LNCAP (cell line): Measurements from ENCODE around the gene TMEM51.

Experiments used
- TF ChIP-seq, protein P1 (sequence below): fragments of 450-650 bp; IDR thresholded peaks from 2 replicates; pipeline ENCODE4 v1.5.1; 2017; ENCODE audit warnings: mild to moderate bottlenecking

TMEM51 gene

DNA sequence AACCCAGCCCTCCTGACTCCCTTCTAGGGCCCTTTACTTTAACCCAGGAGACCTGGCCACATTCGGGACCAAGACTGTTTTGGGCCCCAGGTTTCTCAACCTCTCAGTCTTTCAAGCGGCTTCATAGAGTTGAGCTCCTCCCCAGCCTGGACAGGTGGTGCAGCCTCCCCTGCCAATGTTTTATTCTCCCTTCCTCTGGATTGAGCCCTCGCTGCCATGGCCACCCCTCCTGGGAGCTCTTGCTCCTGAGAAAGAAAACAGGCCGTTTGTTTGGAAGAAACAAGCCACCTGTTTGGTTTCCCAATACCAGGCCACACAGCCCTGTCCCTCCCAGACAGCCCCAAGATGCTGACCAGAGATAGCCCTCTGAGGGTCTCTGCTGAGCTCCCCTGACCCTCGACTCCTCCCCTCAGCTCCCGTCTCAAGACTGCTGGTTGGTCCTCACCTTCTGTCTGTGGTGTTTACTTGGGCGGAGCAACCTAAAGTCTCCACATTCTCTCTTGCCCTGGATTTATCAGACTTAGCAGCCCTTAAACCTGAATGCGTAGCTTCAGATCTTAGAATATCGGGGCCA lies 3.3 kb downstream of the TMEM51 start:
- TF ChIP-seq, protein P1, sequence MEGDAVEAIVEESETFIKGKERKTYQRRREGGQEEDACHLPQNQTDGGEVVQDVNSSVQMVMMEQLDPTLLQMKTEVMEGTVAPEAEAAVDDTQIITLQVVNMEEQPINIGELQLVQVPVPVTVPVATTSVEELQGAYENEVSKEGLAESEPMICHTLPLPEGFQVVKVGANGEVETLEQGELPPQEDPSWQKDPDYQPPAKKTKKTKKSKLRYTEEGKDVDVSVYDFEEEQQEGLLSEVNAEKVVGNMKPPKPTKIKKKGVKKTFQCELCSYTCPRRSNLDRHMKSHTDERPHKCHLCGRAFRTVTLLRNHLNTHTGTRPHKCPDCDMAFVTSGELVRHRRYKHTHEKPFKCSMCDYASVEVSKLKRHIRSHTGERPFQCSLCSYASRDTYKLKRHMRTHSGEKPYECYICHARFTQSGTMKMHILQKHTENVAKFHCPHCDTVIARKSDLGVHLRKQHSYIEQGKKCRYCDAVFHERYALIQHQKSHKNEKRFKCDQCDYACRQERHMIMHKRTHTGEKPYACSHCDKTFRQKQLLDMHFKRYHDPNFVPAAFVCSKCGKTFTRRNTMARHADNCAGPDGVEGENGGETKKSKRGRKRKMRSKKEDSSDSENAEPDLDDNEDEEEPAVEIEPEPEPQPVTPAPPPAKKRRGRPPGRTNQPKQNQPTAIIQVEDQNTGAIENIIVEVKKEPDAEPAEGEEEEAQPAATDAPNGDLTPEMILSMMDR = no peak

DNA sequence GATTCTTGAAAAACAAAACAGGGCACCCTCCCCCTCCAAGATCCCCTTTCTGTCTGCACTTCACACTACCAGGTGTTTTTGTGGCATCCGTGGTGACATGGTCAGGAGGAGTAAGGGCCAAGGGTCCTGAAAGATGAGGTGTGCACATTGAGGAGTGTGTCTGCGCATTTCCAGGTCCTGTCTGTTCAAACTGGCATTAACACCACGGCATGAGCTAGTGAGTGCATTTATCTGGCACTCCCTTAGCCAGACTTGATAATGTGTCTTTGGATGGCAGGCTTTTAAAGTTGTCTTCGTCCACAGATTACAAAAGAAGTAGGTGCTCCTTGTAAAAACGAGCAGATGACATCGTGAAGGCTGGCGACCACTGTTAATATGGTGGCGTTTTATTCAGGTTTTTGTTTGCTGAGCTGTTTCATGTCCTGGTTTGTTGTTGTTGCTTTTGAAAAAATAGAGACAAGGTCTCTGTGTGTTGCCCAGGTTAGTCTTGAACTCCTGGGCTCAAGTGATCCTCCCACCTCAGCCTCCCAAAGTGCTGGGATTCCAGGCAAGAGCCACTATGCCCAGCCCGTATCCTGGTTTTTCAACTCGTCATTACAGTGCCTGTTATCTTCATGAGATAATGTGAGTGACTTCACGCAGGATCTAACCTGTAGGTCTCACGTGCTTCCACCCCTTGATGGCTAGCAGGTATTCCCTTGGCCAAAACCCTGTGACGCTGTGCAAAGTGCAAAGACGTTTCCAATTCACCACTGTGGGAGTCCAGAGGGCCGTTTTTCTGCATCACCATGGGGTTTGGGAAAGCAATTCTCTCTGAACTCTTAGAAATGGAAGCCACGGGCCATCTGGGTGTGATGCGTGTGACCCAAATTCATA lies 4.2 kb downstream of the TMEM51 start:
- TF ChIP-seq, protein P1 = no peak

DNA sequence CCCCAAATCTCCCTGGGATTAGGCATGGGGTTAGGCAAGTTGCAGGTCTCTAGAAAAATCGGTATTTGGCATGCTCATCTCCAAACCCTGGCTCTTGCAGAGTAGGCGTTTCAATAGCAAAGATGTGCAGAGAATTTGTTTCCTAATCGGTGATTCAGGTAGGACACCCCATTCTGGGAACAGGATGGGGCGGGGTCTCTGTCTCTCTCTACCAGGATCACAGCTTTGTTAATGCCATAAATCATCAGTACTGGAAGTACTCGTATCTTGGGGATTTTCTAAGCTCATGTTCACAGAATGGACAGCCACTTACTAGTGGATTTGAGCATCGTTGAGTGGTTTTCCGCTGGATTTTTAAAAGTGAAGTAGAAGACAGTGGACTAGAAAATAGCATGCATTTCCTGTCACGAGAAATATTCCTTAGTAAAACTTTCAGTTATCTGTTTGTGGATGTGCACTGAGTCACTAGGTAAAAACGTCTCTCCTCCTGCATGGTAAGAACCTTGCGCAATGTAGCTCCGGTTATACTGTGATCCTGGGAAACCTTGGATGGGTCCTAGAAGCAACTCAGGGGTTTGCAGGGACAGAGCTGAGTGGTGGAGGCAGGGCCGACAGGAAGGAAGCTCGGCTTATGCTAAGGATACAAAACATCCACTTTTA lies 5.1 kb downstream of the TMEM51 start:
- TF ChIP-seq, protein P1 = no peak

DNA sequence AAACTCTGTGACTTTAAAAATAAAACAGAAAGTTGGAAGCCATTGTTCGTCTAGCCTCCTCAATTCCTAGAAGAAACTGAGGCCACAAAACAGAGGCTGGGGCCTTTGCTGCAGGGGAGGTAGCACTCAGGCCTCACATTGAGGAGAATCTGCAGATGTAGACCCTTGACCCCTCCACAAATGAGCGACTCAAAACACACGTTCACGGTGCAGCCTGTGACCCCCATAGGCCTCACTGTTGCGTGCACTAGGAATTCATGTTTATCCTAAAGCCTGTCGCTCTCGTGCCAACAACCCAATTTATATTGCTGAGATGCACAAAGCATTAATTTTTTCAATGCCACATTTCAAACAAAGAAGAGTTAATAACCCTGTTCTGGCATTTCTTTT lies 5.6 kb downstream of the TMEM51 start:
- TF ChIP-seq, protein P1 = no peak

DNA sequence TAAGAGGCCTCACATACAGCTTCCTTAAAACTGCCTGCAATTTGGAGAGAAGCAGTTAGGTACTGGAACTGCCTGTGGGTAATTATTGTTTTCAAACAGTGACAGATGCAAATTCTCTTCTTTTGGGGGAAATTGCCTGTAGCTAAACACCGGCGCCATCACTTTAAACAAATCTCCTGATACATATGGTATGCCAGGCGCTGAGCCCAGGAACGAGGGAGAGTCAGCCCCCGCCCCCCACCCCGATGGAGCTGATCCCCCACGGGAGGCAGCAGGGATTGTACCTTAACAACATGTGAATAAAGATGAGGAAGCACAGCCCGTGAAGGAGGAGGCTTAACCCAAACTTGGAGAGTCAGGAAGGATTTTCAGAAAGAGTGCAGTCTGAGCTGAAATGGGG lies 7.1 kb downstream of the TMEM51 start:
- TF ChIP-seq, protein P1 = no peak

DNA sequence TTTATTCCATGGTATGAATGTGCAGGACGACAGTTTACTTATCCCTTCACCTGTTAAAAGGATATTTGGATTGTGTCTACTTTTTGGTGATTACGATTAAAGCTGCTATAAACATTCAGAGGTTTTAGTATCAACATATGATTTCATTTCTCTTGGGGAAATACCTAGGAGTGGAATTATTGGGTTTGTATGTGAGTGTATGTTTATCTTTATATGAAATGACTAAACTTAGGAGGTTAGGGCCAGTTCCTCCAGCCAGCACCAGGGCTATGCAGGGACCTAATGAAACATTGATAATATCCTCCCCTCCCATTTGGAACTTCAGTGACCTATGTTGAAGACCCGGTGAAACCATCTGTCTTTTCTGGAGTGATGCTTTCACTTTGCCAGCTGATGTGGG lies 13.8 kb downstream of the TMEM51 start:
- TF ChIP-seq, protein P1 = no peak

DNA sequence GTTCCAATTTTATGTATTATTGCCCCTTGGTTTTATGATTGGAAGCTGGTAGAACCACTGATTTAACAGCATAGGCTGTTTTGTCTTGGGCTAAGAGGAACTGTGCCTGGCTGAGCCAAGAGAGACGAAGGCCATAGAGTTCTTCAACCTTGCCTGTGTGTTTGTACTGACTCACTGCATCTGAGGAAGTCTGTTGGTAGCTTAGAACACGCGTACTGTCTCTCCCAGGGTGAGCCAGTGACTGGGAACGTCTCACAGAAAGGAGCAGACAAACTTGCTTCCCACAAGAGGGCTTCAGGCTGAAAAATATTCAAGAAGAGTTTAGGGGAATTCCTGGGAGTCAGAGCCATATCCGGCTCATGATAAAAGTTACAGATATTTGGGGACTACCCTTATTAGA lies 14.9 kb downstream of the TMEM51 start:
- TF ChIP-seq, protein P1 = no peak
